IPS-NIHi7 (cell line): Measurements from ENCODE around the gene KRTAP4-8.
"Not testable (repeated sequence)": the region's sequence is repeated elsewhere in the genome, so short reads cannot be mapped to it uniquely, and the experiment has no call there.

Experiments
- DNase-seq: peaks from one replicate; pipeline ENCODE4 v3.0.0; 2012; ENCODE audit warnings: mixed read lengths; ENCODE audit errors: extremely low spot score

KRTAP4-8 gene

DNA sequence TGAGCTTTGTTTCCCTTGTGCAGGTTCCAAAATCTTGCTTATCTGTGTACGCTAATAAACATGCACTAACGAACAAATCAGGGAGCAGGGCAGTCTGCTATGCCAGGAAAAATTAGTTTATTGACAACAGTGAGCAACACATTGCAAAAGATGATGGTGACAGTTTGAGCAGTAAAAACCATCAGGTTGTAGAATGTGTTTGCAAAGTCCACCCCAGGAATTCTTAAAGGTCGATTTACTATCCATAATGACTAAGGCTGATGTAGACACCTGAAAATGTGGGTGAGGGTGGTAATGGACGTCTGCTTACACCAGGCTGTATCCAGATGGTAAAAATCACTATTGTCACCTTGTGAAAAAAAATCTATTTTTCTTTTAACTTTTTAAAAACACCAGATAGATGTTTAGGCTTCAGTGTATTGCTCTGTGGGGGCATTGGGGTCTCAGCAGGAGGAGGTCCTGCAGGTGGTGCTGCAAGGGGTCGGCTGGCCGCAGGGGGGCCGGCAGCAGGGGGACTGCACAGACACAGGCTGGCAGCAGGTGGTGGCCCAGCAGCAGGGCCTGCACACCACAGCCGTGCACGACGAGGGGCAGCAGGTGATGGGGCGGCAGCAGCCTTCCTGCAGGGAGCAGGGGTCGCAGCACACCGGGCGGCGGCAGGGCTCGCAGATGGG is 32.8 kb downstream of the KRTAP4-8 start:
- not testable (repeated sequence) for DNase-seq

- no peak for DNase-seq
Observed at GRCh38 chr17:41064301-41064700, 33.6 kb downstream of the KRTAP4-8 start.

DNA sequence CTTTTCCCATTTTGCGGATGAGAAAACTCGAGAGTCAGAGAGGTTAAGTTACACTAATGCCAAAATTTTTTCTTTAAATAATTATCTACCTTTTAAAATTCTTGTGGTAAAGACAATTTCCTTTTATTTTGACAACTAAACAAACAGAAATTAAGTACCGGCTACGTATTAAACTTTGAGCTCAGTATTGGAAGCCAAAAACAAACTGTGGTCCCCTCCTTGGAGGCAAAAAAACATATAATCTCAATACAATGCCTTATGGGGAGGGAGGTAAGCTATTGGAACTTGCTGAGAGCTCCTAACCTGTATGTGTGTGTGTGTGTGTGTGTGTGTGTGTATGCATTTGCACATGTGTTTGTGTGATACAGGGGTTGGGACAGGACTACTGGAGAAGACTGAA is 34.5 kb downstream of the KRTAP4-8 start:
- no peak for DNase-seq

- DNase-seq = no peak
Observed at GRCh38 chr17:41061964-41062363, 36.0 kb downstream of the KRTAP4-8 start.

- no peak for DNase-seq
Observed at GRCh38 chr17:41060052-41060604, 37.8 kb downstream of the KRTAP4-8 start, which contains the start of gene KRTAP2-3. Gene KRTAP2-3 (minus strand): TSS chr17:41060114. CDS start chr17:41060050, 64 bp downstream.

DNA sequence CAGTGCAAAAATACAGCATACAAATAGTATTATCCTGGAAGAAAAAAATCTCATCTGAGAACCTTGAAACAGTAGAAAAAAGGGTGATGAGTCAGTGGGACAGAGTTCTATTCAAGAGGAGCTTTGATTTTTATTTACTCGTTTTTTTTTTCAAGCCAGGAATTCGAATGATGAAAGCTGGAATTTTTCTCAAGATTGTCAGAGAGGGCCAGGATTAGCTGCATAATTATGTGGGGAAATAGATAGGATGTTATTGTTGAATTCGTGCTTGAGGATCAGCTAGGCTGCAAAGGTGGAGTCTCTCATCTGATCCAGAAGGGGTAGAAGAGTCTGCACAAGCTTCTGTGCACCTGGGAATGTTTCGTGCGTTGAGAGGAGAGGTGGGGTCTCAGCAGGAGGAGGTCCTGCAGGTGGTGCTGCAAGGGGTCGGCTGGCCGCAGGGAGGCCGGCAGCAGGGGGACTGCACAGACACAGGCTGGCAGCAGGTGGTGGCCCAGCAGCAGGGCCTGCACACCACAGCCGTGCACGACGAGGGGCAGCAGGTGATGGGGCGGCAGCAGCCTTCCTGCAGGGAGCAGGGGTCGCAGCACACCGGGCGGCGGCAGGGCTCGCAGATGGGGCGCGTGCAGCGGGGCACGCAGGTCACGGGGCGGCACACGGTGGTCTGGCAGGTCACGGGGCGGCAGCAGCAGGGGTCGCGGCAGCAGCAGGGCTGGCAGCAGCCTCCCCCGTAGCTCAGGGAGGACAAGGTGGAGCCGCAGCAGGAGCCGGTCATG is 38.5 kb downstream of the KRTAP4-8 start:
- not testable (repeated sequence) for DNase-seq

DNA sequence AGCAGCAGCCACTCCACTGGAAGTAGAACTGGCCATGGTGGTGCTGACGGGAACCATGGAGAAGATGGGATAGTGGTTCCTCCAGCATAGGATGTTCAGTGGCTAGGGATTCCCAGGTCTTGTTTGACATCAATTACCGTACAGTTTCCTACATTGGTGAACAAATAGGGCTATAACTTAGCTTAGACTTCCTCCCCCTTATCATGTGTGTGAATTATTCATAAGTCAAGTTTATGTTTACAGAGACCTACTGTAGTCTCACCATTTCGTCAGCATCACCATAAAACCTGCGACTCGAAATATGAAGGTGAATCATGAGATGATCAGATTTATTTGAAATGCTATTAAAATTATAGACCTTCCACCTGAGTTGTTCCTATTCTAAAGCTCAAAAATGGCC is 39.2 kb downstream of the KRTAP4-8 start:
- DNase-seq = no peak

DNA sequence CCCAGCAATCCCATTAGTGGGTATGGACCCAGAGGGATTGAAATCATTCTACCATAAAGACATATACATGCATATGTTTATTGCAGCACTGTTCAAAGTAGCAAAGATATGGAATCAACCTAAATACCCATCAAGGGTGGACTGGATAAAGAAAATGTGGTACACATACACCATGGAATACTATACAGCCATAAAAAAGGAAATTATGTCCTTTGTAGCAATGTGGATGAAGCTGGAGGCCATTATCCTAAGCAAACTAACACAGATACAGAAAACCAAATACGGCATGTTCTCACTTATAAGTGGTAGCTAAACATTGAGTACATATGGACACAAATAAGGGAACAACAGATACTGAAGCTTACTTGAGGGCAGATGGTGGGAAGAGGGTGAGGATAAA is 40.4 kb downstream of the KRTAP4-8 start:
- DNase-seq = no peak

DNA sequence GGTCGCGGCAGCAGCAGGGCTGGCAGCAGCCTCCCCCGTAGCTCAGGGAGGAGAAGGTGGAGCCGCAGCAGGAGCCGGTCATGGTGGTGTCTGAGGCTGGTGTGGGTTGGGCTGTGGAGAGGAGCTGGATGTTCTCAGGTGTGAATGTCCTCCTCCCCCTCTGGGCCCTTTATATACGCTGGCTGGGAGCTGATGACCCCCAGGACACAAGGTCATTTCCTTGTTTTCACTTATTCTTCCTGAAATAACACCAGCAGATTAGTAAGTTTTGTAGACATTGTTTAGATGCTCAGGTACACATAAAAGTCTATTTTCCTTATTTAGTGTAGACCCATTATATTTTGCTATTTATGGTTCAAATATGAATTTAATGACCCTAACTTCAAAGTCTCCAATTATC is 42.8 kb downstream of the KRTAP4-8 start, which contains the start of gene KRTAP2-2:
Gene KRTAP2-2, minus strand, starts transcription at position 101 of the 400 bp plus-strand sequence. Its CDS starts 19 bp downstream, at position 82.
- not testable (repeated sequence) for DNase-seq

GRCh38 chr17:41054556-41054955 is 43.4 kb downstream of the KRTAP4-8 start:
- not testable (repeated sequence) for DNase-seq

GRCh38 chr17:41054025-41054424 is 43.9 kb downstream of the KRTAP4-8 start:
- no peak for DNase-seq

DNA sequence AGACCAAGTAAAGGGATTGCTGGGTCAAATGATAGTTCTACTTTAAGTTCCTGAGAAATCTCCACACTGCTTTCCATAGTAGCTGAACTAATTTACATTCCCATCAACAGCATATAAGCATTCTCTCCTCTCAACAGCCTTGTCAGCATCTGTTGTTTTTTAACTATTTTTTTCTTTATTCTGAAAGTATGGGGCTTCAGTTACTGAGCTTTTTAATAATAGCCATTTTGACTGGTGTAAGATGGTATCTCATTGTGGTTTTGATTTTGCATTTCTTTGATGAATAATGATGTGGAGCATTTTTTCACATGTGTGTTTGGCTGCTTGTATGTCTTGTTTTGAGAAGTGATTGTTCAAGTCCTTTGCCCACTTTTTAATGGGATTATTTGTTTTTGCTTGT is 45.4 kb downstream of the KRTAP4-8 start:
- no peak for DNase-seq

DNA sequence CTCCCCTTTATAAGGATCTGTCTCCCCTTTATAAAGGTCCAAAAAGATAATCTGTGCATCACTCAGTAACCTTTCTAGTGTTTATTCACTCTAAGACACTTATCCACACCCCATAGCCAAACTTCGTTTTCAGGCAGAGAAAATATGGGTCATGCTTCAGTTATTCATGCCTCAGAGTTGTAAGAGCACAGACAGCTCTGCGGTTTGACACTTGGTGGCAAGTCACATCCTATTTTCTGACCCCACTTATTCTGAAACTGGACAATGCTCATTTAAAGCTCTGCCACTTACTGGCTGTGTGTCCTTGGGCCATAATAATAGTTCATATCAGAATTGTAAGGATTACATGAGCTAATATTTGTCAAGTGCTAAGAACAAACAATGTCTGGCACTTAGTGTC is 48.8 kb downstream of the KRTAP4-8 start:
- no peak for DNase-seq

DNA sequence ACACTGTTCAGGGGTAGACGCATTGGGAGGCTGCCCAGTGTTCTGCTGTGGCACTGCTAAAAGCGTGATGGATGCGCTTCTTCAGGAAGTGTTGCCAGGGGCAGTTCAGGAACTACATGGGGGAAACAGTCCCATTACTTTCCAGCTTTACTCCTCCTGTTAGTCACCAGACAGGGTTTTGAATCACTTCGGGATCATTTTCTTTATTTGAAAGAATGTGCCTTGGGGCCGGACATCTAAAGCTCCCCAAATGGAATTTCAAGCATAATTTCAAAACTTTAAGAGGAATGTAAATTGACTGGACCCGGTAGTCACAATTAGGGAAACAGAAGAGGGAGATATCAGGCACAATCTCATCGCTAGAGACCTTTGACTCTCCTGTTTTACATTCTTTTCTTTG is 49.5 kb downstream of the KRTAP4-8 start:
- no peak for DNase-seq
